ENCODE data around the gene MRPS23.

DNA sequence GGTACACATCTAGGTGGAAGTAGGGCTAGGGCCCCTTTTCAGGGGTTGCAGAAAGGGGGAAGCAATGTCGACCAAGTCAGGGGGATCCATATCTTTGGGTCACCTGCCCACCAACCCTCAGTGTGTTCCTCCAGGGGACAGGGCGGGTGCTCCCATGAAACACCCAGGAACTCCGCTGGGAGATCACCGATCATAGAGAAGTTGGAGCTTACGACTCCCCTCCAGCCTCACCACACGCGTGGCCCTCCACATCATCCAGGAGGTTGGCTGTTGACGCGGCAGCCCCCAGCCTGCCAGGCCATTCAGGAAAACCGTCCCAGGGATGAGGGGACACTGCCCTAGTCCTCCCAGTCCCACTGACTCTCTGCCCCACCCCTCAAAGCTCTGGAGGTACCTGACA lies 17.3 kb upstream of the MRPS23 start:
- TF ChIP-seq TCF12 (IDR thresholded peaks at IDR 0.05; ENCODE audit: low read depth, low read length) (no peak), POLR2AphosphoS5 (IDR thresholded peaks at IDR 0.05; ENCODE audit: low read depth, low read length) (no peak), CHD2 (IDR thresholded peaks at IDR 0.05; ENCODE audit: low read length) (no peak), SIN3A (conservative IDR thresholded peaks at IDR 0.05 in 1 of 2, IDR thresholded peaks at IDR 0.05 in 1 of 2; ENCODE audit: low read depth in 1 of 2, low read length in 2 of 2) (no peak), ATF3 (IDR thresholded peaks at IDR 0.05; ENCODE audit: insufficient read depth, low read depth, low read length) (no peak), EGR1 (IDR thresholded peaks at IDR 0.05; ENCODE audit: borderline replicate concordance, low read depth, low read length) (no peak), EP300 (IDR thresholded peaks at IDR 0.05; ENCODE audit: borderline replicate concordance in 1 of 2, low read depth in 2 of 2, low read length in 2 of 2) (no peak), RAD21 (IDR thresholded peaks at IDR 0.05 in 1 of 2, conservative IDR thresholded peaks at IDR 0.05 in 1 of 2; ENCODE audit: low read depth in 2 of 2, low read length in 2 of 2) (no peak), NRF1 (IDR thresholded peaks at IDR 0.05; ENCODE audit: low read depth, low read length) (no peak)
- TF ChIP-seq, protein P1, sequence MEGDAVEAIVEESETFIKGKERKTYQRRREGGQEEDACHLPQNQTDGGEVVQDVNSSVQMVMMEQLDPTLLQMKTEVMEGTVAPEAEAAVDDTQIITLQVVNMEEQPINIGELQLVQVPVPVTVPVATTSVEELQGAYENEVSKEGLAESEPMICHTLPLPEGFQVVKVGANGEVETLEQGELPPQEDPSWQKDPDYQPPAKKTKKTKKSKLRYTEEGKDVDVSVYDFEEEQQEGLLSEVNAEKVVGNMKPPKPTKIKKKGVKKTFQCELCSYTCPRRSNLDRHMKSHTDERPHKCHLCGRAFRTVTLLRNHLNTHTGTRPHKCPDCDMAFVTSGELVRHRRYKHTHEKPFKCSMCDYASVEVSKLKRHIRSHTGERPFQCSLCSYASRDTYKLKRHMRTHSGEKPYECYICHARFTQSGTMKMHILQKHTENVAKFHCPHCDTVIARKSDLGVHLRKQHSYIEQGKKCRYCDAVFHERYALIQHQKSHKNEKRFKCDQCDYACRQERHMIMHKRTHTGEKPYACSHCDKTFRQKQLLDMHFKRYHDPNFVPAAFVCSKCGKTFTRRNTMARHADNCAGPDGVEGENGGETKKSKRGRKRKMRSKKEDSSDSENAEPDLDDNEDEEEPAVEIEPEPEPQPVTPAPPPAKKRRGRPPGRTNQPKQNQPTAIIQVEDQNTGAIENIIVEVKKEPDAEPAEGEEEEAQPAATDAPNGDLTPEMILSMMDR (IDR thresholded peaks at IDR 0.05; ENCODE audit: control extremely low read depth in 1 of 3, insufficient read depth in 1 of 3, low read depth in 1 of 3, low read length in 3 of 3), result no peak
